Myocyte (in vitro differentiated cells): ENCODE measurements around the gene GPRASP1. TPM values are rescaled to one million over a fixed set of nuclear protein-coding genes. Genes with fewer than 3 reads are reported as not detected.
"Not testable (repeated sequence)": the region's sequence is repeated elsewhere in the genome, so short reads cannot be mapped to it uniquely, and the experiment has no call there.

Experiments used
- DNase-seq: peaks from one replicate; pipeline ENCODE4 v3.0.0-alpha.2; 2012; ENCODE audit warnings: low read depth
- polyA plus RNA-seq: library from polyadenylated mRNA; unstranded; fragments of >200 nt; gene quantifications from one replicate; pipeline ENCODE4 v1.2.1, GENCODE V29; 2012; ENCODE audit warnings: missing spikeins
- total RNA-seq: library from RNA; depleted of rRNA; stranded (reverse); fragments of >200 nt; gene quantifications from 2 replicates; pipeline ENCODE4 v1.2.3, GENCODE V29; 2014

The GPRASP1 gene
- total RNA-seq: 1.3 and 1.8 TPM in 2 replicates
- 1.7 TPM for polyA plus RNA-seq

GRCh38 chrX:102651242-102652011 is at the start of gene GPRASP1:
Gene GPRASP1, plus strand, starts transcription at chrX:102651483. Its CDS starts 2,431 bp downstream, at chrX:102653914.
- peak; percentile 23 for DNase-seq

- peak; percentile 76 for DNase-seq
These were observed 47.0 kb upstream of the GPRASP1 start for GRCh38 chrX:102604327-102604726.

GRCh38 chrX:102606115-102606514 is 45.2 kb upstream of the GPRASP1 start:
- no peak for DNase-seq

GRCh38 chrX:102610905-102611304 is 40.4 kb upstream of the GPRASP1 start:
- no peak for DNase-seq

GRCh38 chrX:102624105-102624504 is 27.2 kb upstream of the GPRASP1 start:
- DNase-seq: peak; percentile 62

GRCh38 chrX:102627640-102628039 is 23.6 kb upstream of the GPRASP1 start:
- no peak for DNase-seq

GRCh38 chrX:102637561-102637960 is 13.7 kb upstream of the GPRASP1 start:
- no peak for DNase-seq

GRCh38 chrX:102650903-102651241 is 411 bp upstream of the GPRASP1 start:
- no peak for DNase-seq

GRCh38 chrX:102652031-102652688 is 877 bp downstream of the GPRASP1 start:
- DNase-seq: peak; percentile 9

- no peak for DNase-seq
These were observed 3.4 kb downstream of the GPRASP1 start for GRCh38 chrX:102654696-102655095.

GRCh38 chrX:102658556-102658955 is 7.3 kb downstream of the GPRASP1 start:
- no peak for DNase-seq

GRCh38 chrX:102659790-102660757 is 8.8 kb downstream of the GPRASP1 start:
- DNase-seq: peak; percentile 62

GRCh38 chrX:102663820-102664219 is 12.5 kb downstream of the GPRASP1 start:
- not testable (repeated sequence) for DNase-seq

- not testable (repeated sequence) for DNase-seq
These were observed 15.8 kb downstream of the GPRASP1 start for GRCh38 chrX:102667034-102667433.

GRCh38 chrX:102669526-102669925 is 18.2 kb downstream of the GPRASP1 start:
- DNase-seq: no peak

- no peak for DNase-seq
These were observed 21.6 kb downstream of the GPRASP1 start for GRCh38 chrX:102672856-102673255.

- not testable (repeated sequence) for DNase-seq
These were observed 26.2 kb downstream of the GPRASP1 start for GRCh38 chrX:102677479-102677878.

- DNase-seq: peak; percentile 49
These were observed 33.7 kb downstream of the GPRASP1 start for GRCh38 chrX:102684772-102685520.

- DNase-seq: no peak
These were observed 43.5 kb downstream of the GPRASP1 start for GRCh38 chrX:102694749-102695148.

- DNase-seq: no peak
These were observed 45.0 kb downstream of the GPRASP1 start for GRCh38 chrX:102696306-102696705.

GRCh38 chrX:102697494-102697893 is 46.2 kb downstream of the GPRASP1 start:
- peak; percentile 4 for DNase-seq
